GM18873 (cell line): ENCODE data around the gene GRID2.

ENCODE experiments used
- ATAC-seq: cut with Tn5 transposase; IDR thresholded peaks from one replicate; pipeline ENCODE4 v1.9.1; 2021; ENCODE audit warnings: mild to moderate bottlenecking, moderate library complexity, moderate number of reproducible peaks; ENCODE audit not compliant: unreplicated experiment, low FRiP score

The GRID2 gene

GRCh38 chr4:92654084-92654483 is 350.3 kb downstream of the GRID2 start:
- no peak for ATAC-seq

GRCh38 chr4:92657695-92658094 is 353.9 kb downstream of the GRID2 start:
- ATAC-seq: no peak

GRCh38 chr4:92658318-92658717 is 354.6 kb downstream of the GRID2 start:
- ATAC-seq: no peak

GRCh38 chr4:92677805-92678204 is 374.0 kb downstream of the GRID2 start:
- no peak for ATAC-seq

- ATAC-seq: no peak
Measured at GRCh38 chr4:92678292-92678691, 374.5 kb downstream of the GRID2 start.

GRCh38 chr4:92679149-92679548 is 375.4 kb downstream of the GRID2 start:
- no peak for ATAC-seq

GRCh38 chr4:92714640-92715039 is 410.9 kb downstream of the GRID2 start:
- no peak for ATAC-seq

- no peak for ATAC-seq
Measured at GRCh38 chr4:92733231-92733630, 429.5 kb downstream of the GRID2 start.

- no peak for ATAC-seq
Measured at GRCh38 chr4:92735025-92735665, 431.4 kb downstream of the GRID2 start.

- no peak for ATAC-seq
Measured at GRCh38 chr4:92760433-92760832, 456.7 kb downstream of the GRID2 start.

- no peak for ATAC-seq
Measured at GRCh38 chr4:92776080-92776479, 472.3 kb downstream of the GRID2 start.

- ATAC-seq: no peak
Measured at GRCh38 chr4:92789741-92790140, 486.0 kb downstream of the GRID2 start.

- ATAC-seq: no peak
Measured at GRCh38 chr4:92791871-92792440, 488.2 kb downstream of the GRID2 start.

GRCh38 chr4:92809381-92809780 is 505.6 kb downstream of the GRID2 start:
- ATAC-seq: no peak

GRCh38 chr4:92812652-92813051 is 508.9 kb downstream of the GRID2 start:
- ATAC-seq: no peak

- ATAC-seq: no peak
Measured at GRCh38 chr4:92814677-92815076, 510.9 kb downstream of the GRID2 start.

- no peak for ATAC-seq
Measured at GRCh38 chr4:92825256-92825655, 521.5 kb downstream of the GRID2 start.

GRCh38 chr4:92825791-92826190 is 522.0 kb downstream of the GRID2 start:
- no peak for ATAC-seq

- ATAC-seq: no peak
Measured at GRCh38 chr4:92830771-92831170, 527.0 kb downstream of the GRID2 start.

GRCh38 chr4:92840880-92841279 is 537.1 kb downstream of the GRID2 start:
- no peak for ATAC-seq

GRCh38 chr4:92843784-92844183 is 540.0 kb downstream of the GRID2 start:
- no peak for ATAC-seq

GRCh38 chr4:92847026-92847425 is 543.3 kb downstream of the GRID2 start:
- no peak for ATAC-seq

GRCh38 chr4:92862509-92862908 is 558.7 kb downstream of the GRID2 start:
- no peak for ATAC-seq
